ENCODE measurements around the gene CSRP1. TPM values are rescaled to one million over a fixed set of nuclear protein-coding genes. Genes with fewer than 3 reads are reported as not detected.
A peak's percentile ranks its signal among the peaks of the same experiment; 100 is the strongest.

Gene CSRP1
- total RNA-seq, 1 donor from 2014 or later: 6.2 TPM

DNA sequence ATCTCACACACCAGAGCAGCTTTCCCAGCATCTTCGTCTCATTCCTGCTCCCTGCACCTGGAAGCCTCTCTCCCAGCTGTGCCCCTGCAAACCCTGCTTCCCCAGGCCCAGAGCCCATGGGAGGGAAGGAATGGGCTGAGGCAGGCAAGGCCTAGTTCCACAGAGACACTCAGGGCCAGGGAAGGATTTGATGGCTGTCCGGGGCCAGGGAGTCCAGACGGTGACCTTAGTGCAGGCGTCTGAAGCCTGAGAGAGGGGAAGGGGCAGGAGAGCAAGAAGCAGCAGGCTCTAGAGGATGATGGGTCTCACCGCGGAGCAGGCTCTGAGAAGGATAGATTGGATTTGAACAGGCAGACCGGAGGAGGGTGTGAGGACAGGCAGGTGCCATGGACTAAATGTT lies 63.2 kb downstream of the CSRP1 start:
- no peak for DNase-seq
- Mint-ChIP-seq H3K9me3 (ENCODE audit: unreplicated experiment) (peaks cover 5% of the 10 kb centered on the region), H3K27me3 (ENCODE audit: unreplicated experiment) (peaks cover 3% of the 10 kb centered on the region), H3K4me3 (ENCODE audit: unreplicated experiment) (no peak overlapping the region), H3K27ac (ENCODE audit: unreplicated experiment) (no peak overlapping the region), H3K4me1 (ENCODE audit: low read depth, unreplicated experiment) (peaks cover 2% of the 10 kb centered on the region), H3K36me3 (ENCODE audit: unreplicated experiment) (peaks cover 8% of the 10 kb centered on the region)
- TF ChIP-seq CTCF (IDR thresholded peaks at IDR 0.05; ENCODE audit: partially characterized antibody, unreplicated experiment): no peak

DNA sequence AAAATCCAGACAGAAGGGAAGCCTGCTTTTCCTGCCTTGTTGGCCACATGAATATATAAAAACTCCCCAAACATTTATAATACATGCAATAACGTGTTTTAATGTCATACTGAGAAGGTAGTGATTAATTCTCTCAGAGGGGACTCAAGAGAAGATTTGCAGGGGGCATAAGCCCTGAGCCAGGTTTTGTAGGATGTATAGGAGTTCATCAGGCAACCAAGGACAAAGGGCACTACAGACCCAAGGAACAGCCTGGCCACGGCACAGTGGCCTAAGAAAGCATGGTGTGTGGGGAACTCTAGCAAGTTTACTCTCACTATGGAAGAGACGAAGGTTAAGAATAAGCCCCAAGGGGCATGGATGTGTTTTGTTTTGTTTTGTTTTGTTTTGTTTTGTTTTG lies 70.0 kb downstream of the CSRP1 start:
- Mint-ChIP-seq H3K36me3 (ENCODE audit: unreplicated experiment) (peaks cover 8% of the 10 kb centered on the region), H3K27ac (ENCODE audit: unreplicated experiment) (no peak overlapping the region), H3K4me3 (ENCODE audit: unreplicated experiment) (no peak overlapping the region), H3K4me1 (ENCODE audit: low read depth, unreplicated experiment) (peaks cover 5% of the 10 kb centered on the region), H3K27me3 (ENCODE audit: unreplicated experiment) (peaks cover 3% of the 10 kb centered on the region), H3K9me3 (ENCODE audit: unreplicated experiment) (peaks cover 4% of the 10 kb centered on the region)
- DNase-seq: no peak
- no peak for TF ChIP-seq CTCF (IDR thresholded peaks at IDR 0.05; ENCODE audit: partially characterized antibody, unreplicated experiment)

DNA sequence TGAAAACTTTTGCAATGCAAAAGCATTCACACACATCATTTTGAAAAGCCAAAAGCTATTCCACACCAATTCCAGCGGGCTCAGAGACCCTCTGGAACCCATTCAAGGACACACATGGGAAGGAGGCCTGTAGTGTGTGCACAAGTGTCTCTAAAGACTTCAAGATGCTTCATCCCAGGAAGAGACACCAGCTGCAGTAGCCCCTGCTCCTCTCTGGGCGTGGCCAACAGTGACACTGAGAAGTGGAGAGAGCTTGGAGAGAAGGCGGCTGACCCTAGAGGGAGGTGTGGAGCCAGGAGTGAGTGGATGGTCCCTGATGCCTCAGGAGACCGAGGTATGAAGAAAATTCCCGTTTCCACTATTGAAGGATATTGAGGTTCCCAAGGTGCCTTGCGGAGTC lies 70.5 kb downstream of the CSRP1 start:
- no peak overlapping the region for H3K4me3 Mint-ChIP-seq (ENCODE audit: unreplicated experiment)
- peaks cover 3% of the 10 kb centered on the region for H3K27me3 Mint-ChIP-seq (ENCODE audit: unreplicated experiment)
- H3K27ac Mint-ChIP-seq (ENCODE audit: unreplicated experiment): no peak overlapping the region
- H3K4me1 Mint-ChIP-seq (ENCODE audit: low read depth, unreplicated experiment): peaks cover 6% of the 10 kb centered on the region
- H3K9me3 Mint-ChIP-seq (ENCODE audit: unreplicated experiment): peaks cover 5% of the 10 kb centered on the region
- no peak for TF ChIP-seq CTCF (IDR thresholded peaks at IDR 0.05; ENCODE audit: partially characterized antibody, unreplicated experiment)
- H3K36me3 Mint-ChIP-seq (ENCODE audit: unreplicated experiment): peaks cover 8% of the 10 kb centered on the region
- DNase-seq: peak; percentile 43

GRCh38 chr1:201434266-201434665 lies 72.7 kb downstream of the CSRP1 start:
- H3K27ac Mint-ChIP-seq (ENCODE audit: unreplicated experiment): no peak overlapping the region
- H3K9me3 Mint-ChIP-seq (ENCODE audit: unreplicated experiment): peaks cover 8% of the 10 kb centered on the region
- H3K36me3 Mint-ChIP-seq (ENCODE audit: unreplicated experiment): no peaks in the 10 kb centered on the region
- DNase-seq: no peak
- H3K4me1 Mint-ChIP-seq (ENCODE audit: low read depth, unreplicated experiment): peaks cover 15% of the 10 kb centered on the region
- no peak overlapping the region for H3K4me3 Mint-ChIP-seq (ENCODE audit: unreplicated experiment)
- H3K27me3 Mint-ChIP-seq (ENCODE audit: unreplicated experiment): no peaks in the 10 kb centered on the region
- TF ChIP-seq CTCF (IDR thresholded peaks at IDR 0.05; ENCODE audit: partially characterized antibody, unreplicated experiment): no peak

GRCh38 chr1:201433609-201434008 lies 73.3 kb downstream of the CSRP1 start:
- Mint-ChIP-seq H3K27me3 (ENCODE audit: unreplicated experiment) (no peaks in the 10 kb centered on the region), H3K27ac (ENCODE audit: unreplicated experiment) (no peak overlapping the region), H3K9me3 (ENCODE audit: unreplicated experiment) (peaks cover 8% of the 10 kb centered on the region), H3K4me3 (ENCODE audit: unreplicated experiment) (no peak overlapping the region), H3K4me1 (ENCODE audit: low read depth, unreplicated experiment) (peaks cover 19% of the 10 kb centered on the region), H3K36me3 (ENCODE audit: unreplicated experiment) (no peaks in the 10 kb centered on the region)
- no peak for TF ChIP-seq CTCF (IDR thresholded peaks at IDR 0.05; ENCODE audit: partially characterized antibody, unreplicated experiment)
- DNase-seq: no peak

Other genes with a start within 250 kb of the CSRP1 start
- not detected for gene PKP1, start 223.6 kb downstream of the CSRP1 start, total RNA-seq (ENCODE audit: unreplicated experiment)
- not detected for gene TNNT2, start 129.4 kb downstream of the CSRP1 start, total RNA-seq (ENCODE audit: unreplicated experiment)
- gene LAD1, start 107.8 kb downstream of the CSRP1 start, total RNA-seq (ENCODE audit: unreplicated experiment): 0.25 TPM
- gene TNNI1, start 85.4 kb downstream of the CSRP1 start, total RNA-seq (ENCODE audit: unreplicated experiment): 4.1 TPM
- 18.5 TPM for gene PHLDA3, start 37.9 kb downstream of the CSRP1 start, total RNA-seq (ENCODE audit: unreplicated experiment)
- 124 TPM for gene NAV1, start 32.0 kb upstream of the CSRP1 start, total RNA-seq (ENCODE audit: unreplicated experiment)

All from glutamatergic neuron (in vitro differentiated cells).